HG03064 (cell line): Measurements from ENCODE around the gene ATP6V0E2.
"Not testable (repeated sequence)": the region's sequence is repeated elsewhere in the genome, so short reads cannot be mapped to it uniquely, and the experiment has no call there.

Source experiments
- ATAC-seq: cut with Tn5 transposase; IDR thresholded peaks from one replicate; pipeline ENCODE4 v1.9.1; 2021; ENCODE audit warnings: low read depth; ENCODE audit not compliant: unreplicated experiment

Gene ATP6V0E2

DNA sequence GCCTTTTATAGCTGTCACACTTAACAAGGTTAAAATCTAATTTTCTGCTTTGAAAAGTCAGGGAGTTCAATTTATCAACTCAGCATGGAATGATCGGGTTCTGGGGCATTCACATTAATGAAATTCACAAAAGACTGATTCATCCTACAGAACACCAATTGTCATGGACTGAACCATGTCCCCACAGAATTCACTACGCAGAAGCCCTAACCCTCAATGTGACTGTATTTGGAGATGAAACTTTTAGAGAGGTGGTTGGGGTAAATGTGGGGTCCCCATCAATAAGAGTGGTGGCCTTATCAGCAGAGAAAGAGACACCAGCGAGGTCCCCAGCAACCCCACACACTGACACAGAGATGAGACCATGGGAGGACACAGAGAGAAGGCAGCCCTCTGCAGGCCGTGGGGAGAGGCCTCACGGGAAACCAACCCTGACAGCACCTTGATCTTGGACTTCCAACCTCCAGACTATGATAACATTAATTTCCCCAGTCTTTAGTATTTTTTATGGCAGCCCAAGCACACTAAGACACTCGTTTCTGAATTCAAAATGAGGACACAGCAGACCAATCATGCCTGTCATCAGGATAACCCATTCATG is 34.1 kb downstream of the ATP6V0E2 start:
- ATAC-seq = not testable (repeated sequence)

DNA sequence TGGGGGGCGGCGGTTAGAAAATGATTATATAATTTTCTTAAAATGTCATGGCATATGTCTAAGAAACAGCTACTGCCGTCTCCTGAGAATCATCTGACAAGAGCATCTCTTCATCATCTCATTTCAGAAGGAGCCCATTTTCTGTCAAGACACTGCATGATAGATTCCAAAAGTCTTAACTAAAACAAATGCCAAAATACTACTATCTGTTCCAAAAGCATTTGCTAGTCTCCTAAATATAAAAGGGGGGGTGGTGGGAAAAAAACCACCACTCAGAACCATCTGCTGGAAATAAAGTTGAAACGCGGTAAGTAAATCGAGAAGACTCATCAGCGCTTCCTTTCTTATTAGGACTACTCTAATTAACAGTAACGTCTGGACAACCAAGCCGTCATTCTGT is 36.5 kb downstream of the ATP6V0E2 start:
- not testable (repeated sequence) for ATAC-seq

DNA sequence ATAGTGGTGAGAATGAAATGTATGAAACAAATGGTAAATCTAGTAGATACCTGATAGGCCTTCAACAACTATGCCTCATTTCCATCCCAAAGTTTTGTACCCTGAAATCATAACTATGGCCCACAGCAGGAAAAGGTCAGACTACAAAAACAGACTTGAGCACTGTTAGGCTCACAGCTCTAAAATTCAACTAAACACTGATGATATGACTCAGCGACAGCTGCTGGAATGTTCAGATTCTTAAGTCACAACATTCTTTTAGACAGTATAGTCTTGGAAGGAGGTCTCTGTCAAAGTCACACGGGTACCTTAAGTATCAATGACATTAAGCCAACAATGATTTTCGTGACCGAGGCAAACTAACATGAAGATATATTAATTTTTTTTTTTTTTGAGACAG is 38.4 kb downstream of the ATP6V0E2 start:
- ATAC-seq = not testable (repeated sequence)

DNA sequence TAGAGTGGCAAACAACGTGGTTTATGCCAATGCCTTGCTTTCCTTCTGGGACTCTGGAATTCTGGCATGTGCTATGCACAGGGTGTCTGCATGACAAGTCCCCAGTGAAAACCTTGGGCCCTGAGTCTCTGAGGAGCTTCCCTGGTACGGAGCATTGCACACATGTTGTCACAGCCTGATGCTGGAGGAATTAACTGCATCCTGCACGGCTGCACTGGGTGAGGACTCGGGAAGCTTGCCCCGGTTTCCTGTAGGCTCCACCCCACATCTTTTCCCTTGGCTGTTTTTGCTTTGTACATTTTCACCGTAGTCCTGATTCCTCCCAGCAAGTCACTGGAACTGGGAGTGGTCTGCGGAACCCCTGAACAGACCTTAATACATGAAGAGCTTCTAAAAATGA is 52.6 kb downstream of the ATP6V0E2 start:
- not testable (repeated sequence) for ATAC-seq
